Fibroblast of skin of back (primary cell): Measurements from ENCODE around the gene PICALM.
"Not testable (repeated sequence)": the region's sequence is repeated elsewhere in the genome, so short reads cannot be mapped to it uniquely, and the experiment has no call there.

ENCODE experiments used
- DNase-seq: peaks from one replicate; pipeline ENCODE4 v3.0.0-alpha.2; 2013

The PICALM gene

DNA sequence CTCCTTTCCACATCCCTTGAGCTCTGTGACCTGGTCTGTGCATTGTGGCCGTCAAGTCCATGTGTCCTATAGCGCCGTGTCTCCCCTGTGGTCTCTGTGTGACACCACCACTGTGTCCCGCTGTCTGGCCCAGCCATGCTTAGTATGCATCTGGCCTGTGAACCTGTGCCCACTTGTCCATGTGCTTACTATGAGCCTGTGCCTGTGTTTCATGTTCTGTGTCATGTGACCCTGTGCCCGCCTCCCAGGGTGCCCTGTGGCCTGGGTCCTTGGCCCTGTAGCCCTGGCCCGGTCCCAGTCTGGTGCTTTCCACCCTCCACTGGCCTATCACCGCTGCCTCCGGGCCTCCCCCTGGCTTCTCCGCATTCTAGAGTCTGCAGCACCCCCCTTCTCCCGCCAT lies 133.1 kb downstream of the PICALM start:
- DNase-seq = no peak

DNA sequence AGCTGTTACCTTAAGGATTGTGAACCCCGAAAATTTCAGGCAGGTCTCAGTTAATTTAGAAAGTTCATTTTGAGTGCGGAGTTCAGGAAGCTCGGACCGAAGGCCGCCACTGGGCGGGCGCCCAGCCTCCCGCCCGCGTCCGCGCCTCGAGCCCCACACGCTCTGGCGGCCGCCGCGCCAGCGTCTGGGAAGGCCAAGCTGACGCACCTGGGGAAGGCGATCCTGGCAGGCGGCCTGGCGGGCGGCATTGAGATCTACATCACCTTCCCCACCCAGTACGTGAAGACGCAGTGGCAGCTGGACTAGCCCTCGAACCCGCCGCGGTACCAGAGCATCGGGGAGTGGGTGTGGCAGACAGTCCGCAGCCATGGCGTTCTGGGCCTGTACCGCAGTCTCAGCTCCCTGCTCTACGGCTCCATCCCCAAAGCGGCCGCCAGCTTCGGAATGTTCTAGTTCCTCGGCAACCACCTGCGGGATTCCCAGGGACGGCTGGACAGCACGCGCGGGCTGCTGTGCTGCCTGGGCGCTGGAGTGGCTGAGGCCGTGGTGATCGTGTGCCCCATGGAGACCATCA lies 134.2 kb downstream of the PICALM start:
- no peak for DNase-seq

DNA sequence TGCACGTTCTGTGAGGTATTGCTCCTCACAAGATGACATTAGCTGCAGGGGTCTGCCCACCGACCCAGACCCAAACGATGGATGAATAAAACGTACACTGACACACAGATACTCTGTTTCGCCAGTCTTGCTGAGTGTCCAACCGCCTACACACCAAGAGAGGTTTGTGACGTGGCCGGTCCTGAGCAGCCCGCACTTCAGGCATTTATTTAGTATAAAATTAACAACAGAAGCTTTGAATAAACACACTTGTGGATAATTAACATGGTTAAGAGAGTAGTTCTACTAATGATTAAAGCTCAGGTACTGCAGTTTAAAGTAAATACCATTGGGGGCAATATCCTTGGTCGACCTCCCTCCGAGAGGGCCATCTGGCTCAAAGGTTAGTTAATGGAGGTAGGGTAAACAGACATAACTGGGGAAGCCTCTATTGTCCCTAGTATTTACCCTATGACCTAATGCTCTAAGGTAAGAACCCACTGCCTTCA lies 138.0 kb downstream of the PICALM start:
- DNase-seq = no peak

DNA sequence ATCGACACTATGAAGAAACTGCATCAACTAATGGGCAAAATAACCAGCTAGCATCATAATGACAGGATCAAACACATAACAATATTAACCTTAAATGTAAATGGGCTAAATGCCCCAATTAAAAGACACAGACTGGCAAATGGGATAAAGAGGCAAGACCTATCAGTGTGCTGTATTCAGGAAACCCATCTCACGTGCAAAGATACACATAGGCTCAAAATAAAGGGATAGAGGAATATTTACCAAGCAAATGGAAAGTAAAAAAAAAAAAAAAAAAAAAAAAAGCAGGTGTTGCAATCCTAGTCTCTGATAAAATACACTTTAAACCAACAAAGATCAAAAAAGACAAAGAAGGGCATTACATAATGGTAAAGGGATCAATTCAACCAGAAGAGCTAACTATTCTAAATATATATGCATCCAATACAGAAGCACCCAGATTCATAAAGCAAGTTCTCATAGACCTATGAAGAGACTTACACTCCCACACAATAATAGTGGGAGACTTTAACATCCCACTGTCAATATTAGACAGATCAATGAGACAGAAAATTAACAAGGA lies 142.2 kb downstream of the PICALM start:
- DNase-seq = not testable (repeated sequence)

DNA sequence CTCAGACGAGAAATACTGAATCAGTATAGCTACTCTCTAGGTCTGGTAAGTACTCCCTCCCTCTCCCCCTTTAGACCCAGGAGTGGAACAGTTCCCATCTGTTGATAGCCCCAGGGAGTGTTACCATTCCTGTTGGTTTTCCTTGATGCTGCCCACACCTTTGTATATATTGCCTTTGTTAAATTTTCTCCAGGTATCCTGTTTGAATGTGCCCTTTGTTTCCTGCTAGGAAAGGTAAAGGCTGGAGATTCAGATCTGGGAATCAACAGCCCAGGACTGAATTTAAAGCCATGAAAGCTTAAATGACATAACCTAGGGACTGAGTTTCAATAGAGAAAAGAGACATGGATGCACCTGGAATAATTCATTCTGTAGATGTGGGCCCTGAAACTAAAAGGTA lies 145.4 kb downstream of the PICALM start:
- DNase-seq = no peak

DNA sequence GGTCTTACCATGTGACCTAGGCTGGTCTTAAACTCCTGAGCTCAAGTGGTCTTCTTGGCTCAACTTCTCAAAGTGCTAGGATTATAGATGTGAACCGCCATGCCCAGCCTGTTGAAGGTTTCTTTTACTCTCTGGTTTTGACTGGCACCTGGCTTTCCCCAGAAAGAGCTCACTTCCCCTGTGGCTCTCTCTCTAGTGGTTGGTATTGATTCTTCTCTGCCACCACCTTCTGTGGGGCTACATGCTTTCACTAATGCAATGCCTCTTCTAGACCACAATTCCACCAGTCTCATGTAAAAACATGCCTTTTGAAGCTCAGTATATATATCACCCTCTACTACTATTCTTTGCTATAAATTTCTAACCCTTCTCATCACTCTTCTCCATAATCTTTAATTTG lies 146.5 kb downstream of the PICALM start:
- DNase-seq = no peak

DNA sequence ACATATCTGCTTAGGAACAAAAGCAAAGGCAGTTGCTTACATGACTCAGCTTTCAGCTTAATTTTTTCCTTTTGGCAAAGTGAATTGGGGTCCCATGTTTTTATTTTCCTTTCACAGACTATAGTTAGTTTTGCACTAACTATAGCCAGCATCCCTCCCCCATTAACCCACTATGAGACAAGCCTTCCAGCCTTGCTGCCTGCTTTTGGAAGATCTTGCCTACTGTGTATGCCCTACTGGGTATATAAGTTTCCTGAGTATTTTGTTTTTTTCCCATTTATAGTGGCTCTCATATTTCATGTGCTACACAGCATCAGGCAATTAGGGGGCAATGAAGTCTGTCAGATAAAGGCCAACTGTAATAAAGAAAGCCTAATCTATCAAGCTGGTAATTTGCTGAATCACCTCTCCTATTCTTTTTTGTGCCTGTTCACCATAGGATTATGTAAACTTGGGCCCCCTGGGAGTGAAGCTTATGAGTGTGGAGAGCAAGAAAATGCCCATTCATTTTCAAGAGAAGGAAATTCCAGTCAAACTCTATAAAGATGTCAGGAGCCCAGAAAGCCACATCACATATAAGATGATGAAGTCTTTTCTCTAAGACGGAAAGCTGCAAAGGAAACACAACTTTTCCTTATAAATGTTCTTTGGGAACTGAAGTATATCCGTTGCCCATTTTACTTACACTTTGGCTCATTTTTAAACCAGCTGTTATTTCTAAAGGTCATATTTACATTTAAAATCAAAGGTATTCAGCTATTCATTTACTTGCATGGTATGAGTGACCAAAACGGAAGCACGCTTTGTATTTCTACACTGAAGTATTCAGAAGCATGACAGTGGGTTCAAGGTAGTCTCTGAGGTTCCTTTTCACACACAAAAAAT lies 149.7 kb downstream of the PICALM start:
- DNase-seq = peak; percentile 42

DNA sequence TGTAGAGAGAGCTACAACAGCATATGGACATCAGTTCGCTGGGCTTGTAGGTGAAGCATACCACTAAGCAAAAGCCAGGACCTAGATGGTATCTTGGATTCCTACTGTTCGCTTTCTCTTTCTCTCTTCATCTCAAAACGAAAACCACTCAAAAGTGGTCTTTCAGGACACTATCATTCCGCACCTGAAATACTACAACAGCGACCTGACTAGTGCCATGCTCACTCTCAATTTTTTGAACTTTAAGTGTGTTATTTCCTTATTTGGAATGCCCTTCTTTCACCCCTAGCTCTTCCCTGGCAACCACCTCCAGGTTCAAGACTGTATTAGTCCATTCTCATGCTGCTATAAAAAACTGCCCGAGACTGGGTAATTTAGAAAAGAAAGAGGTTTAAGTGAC lies 154.5 kb downstream of the PICALM start:
- no peak for DNase-seq

DNA sequence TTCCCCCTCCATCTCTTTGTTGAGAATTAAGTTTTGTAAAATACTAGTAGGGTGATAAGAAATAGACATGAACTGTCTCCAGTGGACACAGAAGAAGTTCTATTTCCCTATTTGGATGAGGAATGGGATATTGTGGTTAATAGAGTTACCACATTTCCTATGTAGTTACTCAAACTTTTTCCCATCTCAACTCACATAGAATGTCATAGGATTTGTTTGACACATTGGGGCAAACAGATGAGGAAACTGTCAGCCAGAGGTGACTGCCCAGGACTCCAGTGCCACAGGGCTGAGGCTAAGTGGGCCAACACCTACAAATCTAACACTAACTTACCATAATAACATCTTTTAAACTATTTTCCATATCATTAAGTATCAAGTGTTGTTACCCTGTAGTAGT lies 155.4 kb downstream of the PICALM start:
- no peak for DNase-seq

DNA sequence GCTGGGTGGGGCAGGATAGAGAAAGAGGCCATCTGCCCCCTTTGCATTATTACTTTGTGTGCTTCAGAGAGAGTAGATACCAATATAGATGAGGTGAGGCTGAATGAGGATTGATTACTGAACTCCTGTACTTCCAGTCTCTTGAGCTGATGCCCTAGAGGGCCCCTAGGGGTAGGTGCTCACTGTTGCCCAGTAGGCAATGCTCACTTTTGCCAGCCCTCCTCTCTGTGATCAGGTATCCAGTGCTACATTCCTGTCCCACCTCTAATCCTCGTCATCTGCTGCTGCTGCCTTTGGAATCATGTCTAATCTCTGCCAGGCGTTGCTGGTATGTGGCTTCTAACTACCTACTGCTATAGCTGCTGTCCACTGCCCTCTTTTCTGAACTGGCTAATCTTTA lies 156.5 kb downstream of the PICALM start:
- no peak for DNase-seq
